ENCODE data around the gene LIMK1.
"Not testable (repeated sequence)": the region's sequence is repeated elsewhere in the genome, so short reads cannot be mapped to it uniquely, and the experiment has no call there.

The LIMK1 gene

GRCh38 chr7:74121401-74122249, 38.0 kb downstream of the LIMK1 start:
- no peak for DNase-seq (ENCODE audit: low read depth in 2 of 2)

DNA sequence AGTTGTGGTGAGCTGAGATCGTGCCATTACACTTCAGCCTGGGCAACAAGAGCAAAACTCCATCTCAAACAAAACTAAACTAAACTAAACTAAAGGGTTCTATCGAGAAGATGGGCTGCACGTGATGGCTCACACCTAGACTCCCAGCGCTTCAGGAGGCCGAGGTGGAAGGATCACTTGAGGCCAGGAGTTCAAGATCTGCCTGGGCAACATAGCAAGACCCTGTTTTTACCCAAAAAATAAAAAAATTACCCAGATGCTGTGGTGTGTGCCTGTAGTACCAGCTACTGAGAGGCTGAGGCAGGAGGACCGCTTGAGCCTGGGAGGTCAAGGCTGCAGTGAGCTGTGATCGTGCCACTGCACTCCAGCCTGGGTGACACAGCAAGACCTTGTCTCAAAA, 40.3 kb downstream of the LIMK1 start:
- not testable (repeated sequence) for DNase-seq (ENCODE audit: low read depth in 2 of 2)

DNA sequence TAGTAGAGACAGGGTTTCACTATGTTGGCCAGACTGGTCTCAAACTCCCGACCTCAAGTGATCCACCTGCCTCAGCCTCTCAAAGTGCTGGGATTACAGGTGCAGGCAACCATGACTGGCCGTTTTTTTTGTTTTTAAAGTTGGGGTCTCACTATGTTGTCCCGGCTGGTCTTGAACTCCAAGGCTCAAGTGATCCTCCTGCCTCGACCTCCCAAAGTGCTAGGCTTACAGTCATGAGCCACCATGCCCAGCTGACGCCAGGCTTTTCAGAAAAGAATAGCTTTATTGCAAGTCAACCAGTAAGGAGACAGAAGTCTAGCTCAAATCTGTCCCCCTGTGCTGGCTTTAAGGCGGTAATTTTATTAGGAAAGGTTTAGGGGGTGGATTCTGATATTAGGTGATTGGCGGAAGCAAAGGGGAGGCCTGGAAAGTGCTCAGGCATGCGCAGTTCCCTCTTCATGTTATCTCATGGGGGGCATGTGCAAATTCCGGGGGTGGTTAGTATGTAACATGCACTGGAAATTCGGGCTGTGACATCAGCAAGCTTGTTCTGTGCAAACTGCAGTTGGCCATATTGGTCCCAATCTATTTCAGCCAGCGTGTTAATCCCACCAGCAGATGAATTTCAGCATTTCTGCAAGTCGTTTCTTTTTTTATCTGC, 42.7 kb downstream of the LIMK1 start:
- DNase-seq (ENCODE audit: low read depth in 2 of 2): no peak

- no peak for DNase-seq (ENCODE audit: low read depth in 2 of 2)
Measured at GRCh38 chr7:74129887-74130286, 46.3 kb downstream of the LIMK1 start.

DNA sequence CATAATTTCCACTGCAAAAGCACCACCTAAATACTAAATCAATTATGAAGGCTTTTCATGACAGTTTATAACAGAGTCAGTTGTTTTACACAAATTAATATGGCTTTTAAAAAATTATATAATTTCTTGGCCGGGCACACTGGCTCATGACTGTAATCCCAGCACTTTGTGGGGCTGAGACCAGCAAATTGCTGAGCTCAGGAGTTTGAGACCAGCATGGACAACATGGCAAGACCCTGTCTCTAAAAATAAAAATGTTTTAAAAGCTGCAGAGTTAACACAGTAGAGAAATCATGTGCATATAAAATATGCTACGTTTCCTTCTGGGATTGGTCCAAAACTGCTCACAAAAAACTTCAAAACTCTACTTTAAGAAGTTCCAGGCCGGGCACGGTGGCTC, 46.9 kb downstream of the LIMK1 start:
- DNase-seq (ENCODE audit: low read depth in 2 of 2): no peak

- DNase-seq (ENCODE audit: low read depth in 2 of 2): no peak
Measured at GRCh38 chr7:74134117-74134620, 50.6 kb downstream of the LIMK1 start.

- DNase-seq (ENCODE audit: low read depth in 2 of 2): no peak
Measured at GRCh38 chr7:74138334-74138867, 54.8 kb downstream of the LIMK1 start.

DNA sequence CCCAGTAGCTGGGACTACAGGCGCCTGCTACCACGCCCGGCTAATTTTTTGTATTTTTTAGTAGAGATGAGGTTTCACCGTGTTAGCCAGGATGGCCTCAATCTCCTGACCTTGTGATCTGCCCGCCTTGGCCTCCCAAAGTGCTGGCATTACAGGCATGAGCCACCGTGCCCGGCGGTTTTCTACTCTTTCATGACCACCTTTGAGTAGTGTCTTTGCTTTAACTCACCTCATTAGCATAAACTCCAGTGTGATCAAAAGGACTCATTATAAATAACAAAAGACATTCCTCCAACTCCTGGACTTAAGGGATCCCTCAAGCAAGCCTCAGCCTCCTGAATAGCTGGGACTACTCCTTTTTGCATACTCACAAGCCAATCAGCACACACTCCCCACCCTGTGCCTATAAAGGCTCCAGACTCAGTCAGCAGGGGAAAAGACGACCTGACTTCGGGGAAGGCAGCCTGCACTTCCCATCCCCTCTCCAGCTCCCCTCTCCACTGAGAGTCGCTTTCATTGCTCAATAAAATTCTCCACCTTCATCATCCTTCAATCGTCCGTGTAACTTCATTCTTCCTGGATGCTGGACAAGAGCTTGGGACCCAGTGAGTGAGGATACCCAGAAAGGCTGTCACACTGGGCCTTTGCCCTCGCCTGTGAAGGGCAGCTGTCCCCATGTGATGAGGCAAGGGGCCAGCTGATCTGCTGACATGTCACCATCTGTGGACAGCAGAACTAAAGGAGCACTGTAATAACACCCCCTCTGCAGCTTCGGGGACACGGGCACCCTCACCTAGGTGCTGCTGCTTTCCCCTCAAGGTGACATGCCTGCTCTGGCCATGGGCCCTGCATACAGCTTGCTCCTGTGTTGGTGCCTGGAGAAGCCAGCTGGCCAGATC, 55.6 kb downstream of the LIMK1 start:
- no peak for DNase-seq (ENCODE audit: low read depth in 2 of 2)

DNA sequence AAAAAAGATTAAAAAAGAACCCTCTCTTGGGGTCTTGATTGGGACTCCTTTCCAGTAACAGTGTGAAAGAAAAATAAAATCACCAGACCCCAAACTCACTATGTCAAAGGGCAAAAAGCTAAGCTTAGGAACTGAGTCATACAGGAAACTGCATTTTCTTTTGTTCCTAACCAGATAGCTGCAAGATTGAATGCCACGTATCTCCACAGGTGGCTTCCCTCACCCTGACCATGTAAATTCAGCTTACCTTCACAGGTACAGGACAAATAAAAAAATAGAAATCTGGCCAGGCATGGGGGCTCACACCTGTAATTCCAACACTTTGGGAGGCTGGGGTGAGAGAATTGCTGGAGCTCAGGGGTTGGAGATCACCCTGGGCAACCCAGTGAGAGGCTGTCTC, 58.1 kb downstream of the LIMK1 start:
- DNase-seq (ENCODE audit: low read depth in 2 of 2): no peak

DNA sequence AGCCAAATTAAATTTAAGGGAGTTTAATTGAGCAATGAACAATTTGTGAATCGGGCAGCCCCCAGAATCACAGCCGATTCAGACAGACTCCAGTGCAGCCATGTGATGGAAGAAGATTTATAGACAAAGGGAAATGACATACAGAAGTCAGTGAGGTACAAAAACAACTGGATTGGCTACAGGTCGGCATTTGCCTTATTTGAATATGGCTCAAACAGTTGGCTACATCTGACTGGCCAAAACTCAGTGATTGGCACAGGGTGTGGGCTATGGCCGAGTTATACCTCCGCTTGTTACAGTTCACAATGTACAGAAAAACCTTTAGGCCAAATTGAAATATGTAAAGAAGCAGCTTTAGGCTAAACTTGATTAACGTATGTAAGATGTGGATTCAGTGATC, 59.8 kb downstream of the LIMK1 start:
- no peak for DNase-seq (ENCODE audit: low read depth in 2 of 2)

- DNase-seq (ENCODE audit: low read depth in 2 of 2): no peak
Measured at GRCh38 chr7:74148491-74148890, 64.9 kb downstream of the LIMK1 start.

- no peak for DNase-seq (ENCODE audit: low read depth in 2 of 2)
Measured at GRCh38 chr7:74149071-74149470, 65.5 kb downstream of the LIMK1 start.

GRCh38 chr7:74149603-74150002, 66.0 kb downstream of the LIMK1 start:
- DNase-seq (ENCODE audit: low read depth in 2 of 2): no peak

- DNase-seq (ENCODE audit: low read depth in 2 of 2): no peak
Measured at GRCh38 chr7:74153736-74154135, 70.1 kb downstream of the LIMK1 start.

GRCh38 chr7:74155810-74156395, 72.3 kb downstream of the LIMK1 start:
- no peak for DNase-seq (ENCODE audit: low read depth in 2 of 2)

DNA sequence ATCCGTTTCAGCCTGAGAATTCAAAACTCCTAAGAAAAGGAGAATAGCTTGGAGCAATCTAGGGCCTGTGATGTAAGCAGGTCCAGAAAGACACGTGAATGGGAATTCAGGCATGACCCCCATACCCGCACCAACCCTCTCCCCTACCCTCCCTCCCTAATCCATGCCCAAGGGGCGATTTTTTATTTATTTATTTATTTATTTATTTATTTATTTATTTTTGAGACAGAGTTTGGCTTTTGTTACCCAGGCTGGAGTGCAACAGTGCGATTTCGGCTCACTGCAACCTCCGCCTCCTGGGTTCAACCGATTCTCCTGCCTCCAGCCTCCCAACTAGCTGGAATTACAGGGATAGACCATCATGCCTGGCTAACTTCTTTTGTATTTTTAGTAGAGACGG, 74.0 kb downstream of the LIMK1 start:
- no peak for DNase-seq (ENCODE audit: low read depth in 2 of 2)

GRCh38 chr7:74164985-74165456, 81.4 kb downstream of the LIMK1 start:
- DNase-seq (ENCODE audit: low read depth in 2 of 2): no peak

DNA sequence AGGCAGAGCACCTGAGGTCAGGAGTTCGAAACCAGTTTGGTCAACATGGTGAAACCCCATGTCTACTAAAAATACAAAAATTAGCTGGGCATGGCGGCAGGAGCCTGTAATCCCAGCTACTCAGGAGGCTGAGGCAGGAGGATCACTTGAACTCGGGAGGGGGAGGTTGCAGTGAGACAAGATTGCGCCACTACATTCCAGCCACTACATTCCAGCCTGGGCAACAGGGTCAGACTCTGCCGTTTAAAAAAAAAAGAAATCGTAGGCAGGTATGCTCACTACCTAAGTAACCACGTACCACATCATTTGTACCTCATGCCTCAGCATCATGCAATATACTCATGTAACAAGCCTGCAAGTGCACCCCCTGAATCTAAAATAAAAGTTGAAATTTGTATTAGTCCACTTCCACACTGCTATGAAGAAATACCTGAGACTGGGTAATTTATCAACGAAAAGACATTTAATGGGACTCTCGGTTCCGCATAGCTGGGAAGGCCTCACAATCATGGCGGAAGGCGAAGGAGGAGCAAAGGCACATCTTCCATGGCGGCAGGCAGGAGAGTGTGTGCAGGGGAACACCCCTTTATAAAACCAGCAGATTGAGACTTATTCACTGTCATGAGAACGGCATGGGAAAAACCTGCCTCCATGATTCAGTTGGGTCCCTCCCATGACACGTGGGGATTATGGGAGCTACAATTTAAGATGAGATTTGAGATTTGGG, 82.4 kb downstream of the LIMK1 start:
- DNase-seq (ENCODE audit: low read depth in 2 of 2): no peak

GRCh38 chr7:74167324-74167723, 83.7 kb downstream of the LIMK1 start:
- DNase-seq (ENCODE audit: low read depth in 2 of 2): not testable (repeated sequence)
